ENCODE measurements around the gene TMEM165. TPM values are rescaled to one million over a fixed set of nuclear protein-coding genes. Genes with fewer than 3 reads are reported as not detected.
A peak's percentile ranks its signal among the peaks of the same experiment; 100 is the strongest.

TMEM165 gene
- total RNA-seq, 1 donor from 2014 or later, result 110 TPM

GRCh38 chr4:55397520-55398321 lies 2.0 kb downstream of the TMEM165 start:
- H3K27ac Mint-ChIP-seq, result peak overlapping the region; percentile 89
- H3K4me3 Mint-ChIP-seq, result peak overlapping the region; percentile 97
- H3K36me3 Mint-ChIP-seq (ENCODE audit: low read depth), result peaks cover 29% of the 10 kb centered on the region
- H3K9me3 Mint-ChIP-seq, result no peaks in the 10 kb centered on the region
- peaks cover 47% of the 10 kb centered on the region for H3K4me1 Mint-ChIP-seq (ENCODE audit: low read depth)
- no peaks in the 10 kb centered on the region for H3K27me3 Mint-ChIP-seq (ENCODE audit: insufficient read depth)
- DNase-seq (ENCODE audit: low spot score), result no peak
- intact Hi-C loops (cut with micrococcal nuclease), result loop anchor here (2.0 to 10.0 kb wide), 7 partner anchors 40 to 1580 kb away; partner anchors contain the start of genes AASDH, CEP135, EXOC1 and NOA1

- no peaks in the 10 kb centered on the region for H3K9me3 Mint-ChIP-seq
- intact Hi-C loops (cut with micrococcal nuclease), result loop anchor here (2.0 to 10.0 kb wide), 6 partner anchors 39 to 1579 kb away; partner anchors contain the start of genes CEP135, EXOC1, NOA1 and POLR2B
- H3K27me3 Mint-ChIP-seq (ENCODE audit: insufficient read depth), result no peaks in the 10 kb centered on the region
- H3K4me3 Mint-ChIP-seq, result peak overlapping the region; percentile 97
- H3K27ac Mint-ChIP-seq, result no peak overlapping the region
- H3K4me1 Mint-ChIP-seq (ENCODE audit: low read depth), result peaks cover 53% of the 10 kb centered on the region
- DNase-seq (ENCODE audit: low spot score), result no peak
- peaks cover 32% of the 10 kb centered on the region for H3K36me3 Mint-ChIP-seq (ENCODE audit: low read depth)
Observed at GRCh38 chr4:55398461-55398860, 2.7 kb downstream of the TMEM165 start.

GRCh38 chr4:55398966-55399365 lies 3.2 kb downstream of the TMEM165 start:
- Mint-ChIP-seq H3K27ac (peak overlapping the region; percentile 75), H3K9me3 (no peaks in the 10 kb centered on the region), H3K4me1 (ENCODE audit: low read depth) (peaks cover 58% of the 10 kb centered on the region), H3K27me3 (ENCODE audit: insufficient read depth) (no peaks in the 10 kb centered on the region), H3K36me3 (ENCODE audit: low read depth) (peaks cover 36% of the 10 kb centered on the region), H3K4me3 (peak overlapping the region; percentile 97)
- DNase-seq (ENCODE audit: low spot score), result no peak
- intact Hi-C loops (cut with micrococcal nuclease), result loop anchor here (1.0 to 10.0 kb wide), 7 partner anchors 8 to 1578 kb away; partner anchors contain the start of genes CEP135, EXOC1, NOA1 and POLR2B

- Mint-ChIP-seq H3K4me3 (peak overlapping the region; percentile 97), H3K27ac (no peak overlapping the region), H3K9me3 (no peaks in the 10 kb centered on the region), H3K27me3 (ENCODE audit: insufficient read depth) (no peaks in the 10 kb centered on the region), H3K4me1 (ENCODE audit: low read depth) (peaks cover 54% of the 10 kb centered on the region), H3K36me3 (ENCODE audit: low read depth) (peaks cover 37% of the 10 kb centered on the region)
- DNase-seq (ENCODE audit: low spot score), result no peak
- intact Hi-C loops (cut with micrococcal nuclease), result loop anchor here (1.0 to 10.0 kb wide), 7 partner anchors 8 to 1578 kb away; partner anchors contain the start of genes CEP135, EXOC1, NOA1 and POLR2B
Observed at GRCh38 chr4:55399581-55399980, 3.8 kb downstream of the TMEM165 start.

- Mint-ChIP-seq H3K27me3 (ENCODE audit: insufficient read depth) (no peaks in the 10 kb centered on the region), H3K9me3 (no peaks in the 10 kb centered on the region), H3K36me3 (ENCODE audit: low read depth) (peaks cover 40% of the 10 kb centered on the region), H3K4me1 (ENCODE audit: low read depth) (peaks cover 52% of the 10 kb centered on the region), H3K27ac (no peak overlapping the region), H3K4me3 (no peak overlapping the region)
- intact Hi-C loops (cut with micrococcal nuclease), result no loop called here
- DNase-seq (ENCODE audit: low spot score), result no peak
Observed at GRCh38 chr4:55405073-55405472, 9.3 kb downstream of the TMEM165 start.

GRCh38 chr4:55406545-55406944 lies 10.8 kb downstream of the TMEM165 start:
- Mint-ChIP-seq H3K36me3 (ENCODE audit: low read depth) (peaks cover 33% of the 10 kb centered on the region), H3K4me1 (ENCODE audit: low read depth) (peaks cover 47% of the 10 kb centered on the region), H3K27me3 (ENCODE audit: insufficient read depth) (no peaks in the 10 kb centered on the region), H3K4me3 (no peak overlapping the region), H3K9me3 (no peaks in the 10 kb centered on the region), H3K27ac (no peak overlapping the region)
- intact Hi-C loops (cut with micrococcal nuclease), result no loop called here
- no peak for DNase-seq (ENCODE audit: low spot score)

- H3K27ac Mint-ChIP-seq, result peak overlapping the region; percentile 68
- H3K27me3 Mint-ChIP-seq (ENCODE audit: insufficient read depth), result no peaks in the 10 kb centered on the region
- H3K4me1 Mint-ChIP-seq (ENCODE audit: low read depth), result peaks cover 51% of the 10 kb centered on the region
- intact Hi-C loops (cut with micrococcal nuclease), result loop anchor here (1.0 kb wide), 1 partner anchor 8 kb away; no protein-coding TSS in a partner anchor
- no peaks in the 10 kb centered on the region for H3K9me3 Mint-ChIP-seq
- H3K36me3 Mint-ChIP-seq (ENCODE audit: low read depth), result peaks cover 38% of the 10 kb centered on the region
- no peak overlapping the region for H3K4me3 Mint-ChIP-seq
- no peak for DNase-seq (ENCODE audit: low spot score)
Observed at GRCh38 chr4:55407119-55407518, 11.4 kb downstream of the TMEM165 start.

- H3K36me3 Mint-ChIP-seq (ENCODE audit: low read depth), result peaks cover 40% of the 10 kb centered on the region
- no peaks in the 10 kb centered on the region for H3K9me3 Mint-ChIP-seq
- DNase-seq (ENCODE audit: low spot score), result no peak
- H3K27me3 Mint-ChIP-seq (ENCODE audit: insufficient read depth), result no peaks in the 10 kb centered on the region
- no peak overlapping the region for H3K27ac Mint-ChIP-seq
- H3K4me3 Mint-ChIP-seq, result no peak overlapping the region
- intact Hi-C loops (cut with micrococcal nuclease), result loop anchor here (1.0 kb wide), 1 partner anchor 8 kb away; no protein-coding TSS in a partner anchor
- peaks cover 51% of the 10 kb centered on the region for H3K4me1 Mint-ChIP-seq (ENCODE audit: low read depth)
Observed at GRCh38 chr4:55407764-55408163, 12.0 kb downstream of the TMEM165 start.

- Mint-ChIP-seq H3K4me1 (ENCODE audit: low read depth) (peaks cover 39% of the 10 kb centered on the region), H3K9me3 (no peaks in the 10 kb centered on the region), H3K27me3 (ENCODE audit: insufficient read depth) (no peaks in the 10 kb centered on the region), H3K27ac (peak overlapping the region; percentile 61), H3K36me3 (ENCODE audit: low read depth) (peaks cover 35% of the 10 kb centered on the region), H3K4me3 (no peak overlapping the region)
- intact Hi-C loops (cut with micrococcal nuclease), result no loop called here
- no peak for DNase-seq (ENCODE audit: low spot score)
Observed at GRCh38 chr4:55409468-55410171, 13.9 kb downstream of the TMEM165 start.

GRCh38 chr4:55410431-55410830 lies 14.7 kb downstream of the TMEM165 start:
- Mint-ChIP-seq H3K4me3 (no peak overlapping the region), H3K9me3 (no peaks in the 10 kb centered on the region), H3K4me1 (ENCODE audit: low read depth) (peaks cover 38% of the 10 kb centered on the region), H3K27ac (no peak overlapping the region), H3K27me3 (ENCODE audit: insufficient read depth) (no peaks in the 10 kb centered on the region), H3K36me3 (ENCODE audit: low read depth) (peaks cover 33% of the 10 kb centered on the region)
- intact Hi-C loops (cut with micrococcal nuclease), result no loop called here
- no peak for DNase-seq (ENCODE audit: low spot score)

- intact Hi-C loops (cut with micrococcal nuclease), result no loop called here
- H3K27ac Mint-ChIP-seq, result no peak overlapping the region
- no peaks in the 10 kb centered on the region for H3K27me3 Mint-ChIP-seq (ENCODE audit: insufficient read depth)
- H3K4me3 Mint-ChIP-seq, result no peak overlapping the region
- peaks cover 29% of the 10 kb centered on the region for H3K36me3 Mint-ChIP-seq (ENCODE audit: low read depth)
- peaks cover 27% of the 10 kb centered on the region for H3K4me1 Mint-ChIP-seq (ENCODE audit: low read depth)
- no peak for DNase-seq (ENCODE audit: low spot score)
- H3K9me3 Mint-ChIP-seq, result no peaks in the 10 kb centered on the region
Observed at GRCh38 chr4:55411621-55412020, 15.9 kb downstream of the TMEM165 start.

- Mint-ChIP-seq H3K9me3 (no peaks in the 10 kb centered on the region), H3K4me3 (no peak overlapping the region), H3K27ac (no peak overlapping the region), H3K27me3 (ENCODE audit: insufficient read depth) (no peaks in the 10 kb centered on the region), H3K4me1 (ENCODE audit: low read depth) (peaks cover 4% of the 10 kb centered on the region), H3K36me3 (ENCODE audit: low read depth) (peaks cover 39% of the 10 kb centered on the region)
- intact Hi-C loops (cut with micrococcal nuclease), result no loop called here
- DNase-seq (ENCODE audit: low spot score), result no peak
Observed at GRCh38 chr4:55416176-55416575, 20.4 kb downstream of the TMEM165 start.

- DNase-seq (ENCODE audit: low spot score), result no peak
- H3K27ac Mint-ChIP-seq, result no peak overlapping the region
- no peaks in the 10 kb centered on the region for H3K27me3 Mint-ChIP-seq (ENCODE audit: insufficient read depth)
- no peak overlapping the region for H3K4me3 Mint-ChIP-seq
- H3K9me3 Mint-ChIP-seq, result no peaks in the 10 kb centered on the region
- intact Hi-C loops (cut with micrococcal nuclease), result loop anchor here (10.0 kb wide), 1 partner anchor 1580 kb away; no protein-coding TSS in a partner anchor
- H3K36me3 Mint-ChIP-seq (ENCODE audit: low read depth), result peaks cover 43% of the 10 kb centered on the region
- H3K4me1 Mint-ChIP-seq (ENCODE audit: low read depth), result no peaks in the 10 kb centered on the region
Observed at GRCh38 chr4:55424791-55425190, 29.0 kb downstream of the TMEM165 start.

Measured in activated T-helper 1 cell treated with anti-CD3 and anti-CD28 coated beads, Interleukin-12 subunit alpha, Interleukin-12 subunit beta, Interleukin-2, Interleukin-4 antibody, amounts not matched to agents 30 ng/mL and 10 ng/mL and 1 ng/mL, durations not matched to agents 14 hours and 24 hours and 36 hours (primary cell).